Fibroblast of the aortic adventitia (primary cell): Measurements from ENCODE around the gene EGFR. TPM values are rescaled to one million over a fixed set of nuclear protein-coding genes. Genes with fewer than 3 reads are reported as not detected.
A peak's percentile ranks its signal among the peaks of the same experiment; 100 is the strongest.

Source experiments
- DNase-seq: peaks from one replicate; pipeline ENCODE4 v3.0.0-alpha.2; 2010; ENCODE audit warnings: low read depth
- H3K4me3 ChIP-seq: 2 replicates; pipeline ENCODE4 v1.5.1; 2011; ENCODE audit warnings: low read depth, mild to moderate bottlenecking, control low read depth, low read length, moderate library complexity
- CTCF ChIP-seq: IDR thresholded peaks from 2 replicates; pipeline ENCODE4 v1.5.1; 2011; ENCODE audit warnings: mild to moderate bottlenecking, low read length, control low read depth, inconsistent platforms; ENCODE audit not compliant: insufficient read depth
- total RNA-seq: library from RNA; depleted of rRNA; stranded (reverse); fragments of >200 nt; gene quantifications from 2 replicates; pipeline ENCODE4 v1.2.3, GENCODE V29; 2012; ENCODE audit warnings: low replicate concordance

The EGFR gene
- total RNA-seq, 1 donor: 147 TPM

GRCh38 chr7:55120501-55121198 lies 101.8 kb downstream of the EGFR start:
- H3K4me3 ChIP-seq: no peak overlapping the region
- no peak for TF ChIP-seq CTCF
- DNase-seq: peak; percentile 92

GRCh38 chr7:55121249-55121648 lies 102.4 kb downstream of the EGFR start:
- no peak for TF ChIP-seq CTCF

GRCh38 chr7:55122263-55122662 lies 103.4 kb downstream of the EGFR start:
- no peak for DNase-seq
- no peak for TF ChIP-seq CTCF
- H3K4me3 ChIP-seq: no peak overlapping the region

More at GRCh38 chr7:55121249-55121648, 102.4 kb downstream of the EGFR start:
- DNase-seq: no peak
- no peak overlapping the region for H3K4me3 ChIP-seq

GRCh38 chr7:55124989-55125875 lies 106.4 kb downstream of the EGFR start:
- peak; percentile 63 for DNase-seq
- H3K4me3 ChIP-seq: no peak overlapping the region
- TF ChIP-seq CTCF: no peak

- TF ChIP-seq CTCF: no peak
- DNase-seq: no peak
- H3K4me3 ChIP-seq: no peak overlapping the region
Observed at GRCh38 chr7:55127135-55127551, 108.3 kb downstream of the EGFR start.

GRCh38 chr7:55127622-55128081 lies 108.8 kb downstream of the EGFR start:
- H3K4me3 ChIP-seq: no peak overlapping the region
- TF ChIP-seq CTCF: no peak
- DNase-seq: peak; percentile 69
